Neural cell (in vitro differentiated cells): Measurements from ENCODE around the gene PRKCA. TPM values are rescaled to one million over a fixed set of nuclear protein-coding genes. Genes with fewer than 3 reads are reported as not detected.

Experiments used
- H2AFZ ChIP-seq: fragments of 200-600, 300-800 bp; sonication (generic), shearing (Covaris generic); 2 replicates; pipeline ENCODE4 v1.6.0; 2014; ENCODE audit warnings: low read depth, mild to moderate bottlenecking, antibody characterized with exemption, low read length, moderate library complexity
- H3F3A ChIP-seq: fragments of 200-600 bp; shearing (Covaris generic); 2 replicates; pipeline ENCODE4 v1.6.1; 2016; ENCODE audit warnings: mild to moderate bottlenecking, moderate library complexity, mixed read lengths, antibody characterized with exemption, low read length; ENCODE audit not compliant: insufficient read depth, poor library complexity, severe bottlenecking
- H3K27ac ChIP-seq: fragments of 200-600, 300-800 bp; sonication (generic), shearing (Covaris generic); 2 replicates; pipeline ENCODE4 v1.5.1; 2014; ENCODE audit warnings: mild to moderate bottlenecking, low read length, moderate library complexity
- H3K27me3 ChIP-seq: fragments of 300-800, 200-600 bp; sonication (generic), shearing (Covaris generic); 2 replicates; pipeline ENCODE4 v1.6.0; 2014; ENCODE audit warnings: mild to moderate bottlenecking, low read depth, low read length, moderate library complexity; ENCODE audit not compliant: insufficient read depth
- H3K36me3 ChIP-seq: fragments of 300-800, 200-600 bp; sonication (generic), shearing (Covaris generic); 2 replicates; pipeline ENCODE4 v1.5.1; 2014; ENCODE audit warnings: mild to moderate bottlenecking, antibody characterized with exemption, low read length, moderate library complexity; ENCODE audit not compliant: insufficient read depth
- H3K4me2 ChIP-seq: fragments of 300-800, 200-600 bp; sonication (generic), shearing (Covaris generic); 2 replicates; pipeline ENCODE4 v1.6.0; 2014; ENCODE audit warnings: mild to moderate bottlenecking, low read length
- H3K4me3 ChIP-seq: fragments of 300-800, 200-600 bp; sonication (generic), shearing (Covaris generic); 2 replicates; pipeline ENCODE4 v1.5.1; 2014; ENCODE audit warnings: mild to moderate bottlenecking, low read length, moderate library complexity
- H3K79me2 ChIP-seq: fragments of 200-600 bp; shearing (Covaris generic); replicated peaks from 2 replicates; pipeline ENCODE4 v1.6.0; 2014; ENCODE audit warnings: mild to moderate bottlenecking, low read length, moderate library complexity; ENCODE audit not compliant: insufficient read depth
- H3K9ac ChIP-seq: fragments of 300-800, 200-600 bp; sonication (generic), shearing (Covaris generic); 2 replicates; pipeline ENCODE4 v1.6.1; 2016; ENCODE audit warnings: mild to moderate bottlenecking, low read length, mixed read lengths
- H3K9me2 ChIP-seq: fragments of 200-600 bp; shearing (Covaris generic); 2 replicates; pipeline ENCODE4 v1.6.1; 2016; ENCODE audit warnings: mild to moderate bottlenecking, low read length, mixed read lengths; ENCODE audit not compliant: insufficient read depth
- H3K9me3 ChIP-seq: fragments of 200-600, 300-800 bp; sonication (generic), shearing (Covaris generic); 2 replicates; pipeline ENCODE4 v1.6.1; 2016; ENCODE audit warnings: mild to moderate bottlenecking, mixed run types, low read length, moderate library complexity, mixed read lengths
- H4K20me1 ChIP-seq: fragments of 200-600 bp; shearing (Covaris generic); 2 replicates; pipeline ENCODE4 v1.6.1; 2016; ENCODE audit warnings: mild to moderate bottlenecking, mixed run types; ENCODE audit not compliant: insufficient read depth
- CTCF ChIP-seq: fragments of 450-650 bp; IDR thresholded peaks from 2 replicates; pipeline ENCODE4 v1.5.1; 2014; ENCODE audit warnings: antibody characterized with exemption, mild to moderate bottlenecking, moderate library complexity; ENCODE audit not compliant: poor library complexity, severe bottlenecking
- EP300 ChIP-seq: fragments of 450-650 bp; conservative IDR thresholded peaks from 2 replicates; pipeline ENCODE4 v1.6.1; 2014; ENCODE audit warnings: antibody characterized with exemption, mild to moderate bottlenecking, moderate library complexity; ENCODE audit not compliant: poor library complexity, severe bottlenecking
- EZH2 ChIP-seq: fragments of 200-600, 300-800 bp; shearing (Covaris generic), sonication (generic); IDR thresholded peaks from 2 replicates; pipeline ENCODE4 v1.6.1; 2014; ENCODE audit warnings: antibody characterized with exemption, low read length, borderline replicate concordance, mild to moderate bottlenecking; ENCODE audit not compliant: insufficient read depth, poor library complexity, severe bottlenecking
- MXI1 ChIP-seq: fragments of 450-650 bp; conservative IDR thresholded peaks from 2 replicates; pipeline ENCODE4 v1.6.1; 2014; ENCODE audit warnings: antibody characterized with exemption, mild to moderate bottlenecking; ENCODE audit not compliant: poor library complexity, severe bottlenecking
- POLR2AphosphoS5 ChIP-seq: IDR thresholded peaks from 2 replicates; pipeline ENCODE4 v1.6.1; 2012
- RAD21 ChIP-seq: fragments of 450-650 bp; conservative IDR thresholded peaks from 2 replicates; pipeline ENCODE4 v1.6.1; 2014; ENCODE audit warnings: antibody characterized with exemption, mild to moderate bottlenecking, moderate library complexity
- SMC3 ChIP-seq: fragments of 450-650 bp; conservative IDR thresholded peaks from 2 replicates; pipeline ENCODE4 v1.6.1; 2014; ENCODE audit warnings: antibody characterized with exemption, mild to moderate bottlenecking, moderate library complexity; ENCODE audit not compliant: poor library complexity
- TAF1 ChIP-seq: IDR thresholded peaks from 2 replicates; pipeline ENCODE4 v1.6.1; 2012; ENCODE audit warnings: low read depth
- polyA plus RNA-seq: library from polyadenylated mRNA; depleted of rRNA; stranded (reverse); fragments of >200 nt; gene quantifications from 2 replicates; pipeline ENCODE4 v1.2.3, GENCODE V29; 2014
- TF ChIP-seq, protein P1 (sequence below): IDR thresholded peaks from 2 replicates; pipeline ENCODE4 v1.6.1; 2012; ENCODE audit warnings: borderline replicate concordance

The PRKCA gene
- polyA plus RNA-seq, 1 donor from 2014 or later, result 5.9 TPM

- H3K36me3 ChIP-seq, result no peaks in the 10 kb centered on the region
- no peak overlapping the region for H3K4me3 ChIP-seq
- no peak overlapping the region for H3K27ac ChIP-seq
- no peaks in the 10 kb centered on the region for H3K9me2 ChIP-seq
- H3K9me3 ChIP-seq, result no peaks in the 10 kb centered on the region
- H4K20me1 ChIP-seq, result no peaks in the 10 kb centered on the region
- H3F3A ChIP-seq, result no peaks in the 10 kb centered on the region
- H3K27me3 ChIP-seq, result no peaks in the 10 kb centered on the region
- no peak overlapping the region for H3K4me2 ChIP-seq
- no peak overlapping the region for H3K9ac ChIP-seq
- TF ChIP-seq MXI1 (no peak), RAD21 (no peak), CTCF (no peak), POLR2AphosphoS5 (no peak), EP300 (no peak), SMC3 (no peak), EZH2 (no peak), TAF1 (no peak)
- TF ChIP-seq, protein P1, sequence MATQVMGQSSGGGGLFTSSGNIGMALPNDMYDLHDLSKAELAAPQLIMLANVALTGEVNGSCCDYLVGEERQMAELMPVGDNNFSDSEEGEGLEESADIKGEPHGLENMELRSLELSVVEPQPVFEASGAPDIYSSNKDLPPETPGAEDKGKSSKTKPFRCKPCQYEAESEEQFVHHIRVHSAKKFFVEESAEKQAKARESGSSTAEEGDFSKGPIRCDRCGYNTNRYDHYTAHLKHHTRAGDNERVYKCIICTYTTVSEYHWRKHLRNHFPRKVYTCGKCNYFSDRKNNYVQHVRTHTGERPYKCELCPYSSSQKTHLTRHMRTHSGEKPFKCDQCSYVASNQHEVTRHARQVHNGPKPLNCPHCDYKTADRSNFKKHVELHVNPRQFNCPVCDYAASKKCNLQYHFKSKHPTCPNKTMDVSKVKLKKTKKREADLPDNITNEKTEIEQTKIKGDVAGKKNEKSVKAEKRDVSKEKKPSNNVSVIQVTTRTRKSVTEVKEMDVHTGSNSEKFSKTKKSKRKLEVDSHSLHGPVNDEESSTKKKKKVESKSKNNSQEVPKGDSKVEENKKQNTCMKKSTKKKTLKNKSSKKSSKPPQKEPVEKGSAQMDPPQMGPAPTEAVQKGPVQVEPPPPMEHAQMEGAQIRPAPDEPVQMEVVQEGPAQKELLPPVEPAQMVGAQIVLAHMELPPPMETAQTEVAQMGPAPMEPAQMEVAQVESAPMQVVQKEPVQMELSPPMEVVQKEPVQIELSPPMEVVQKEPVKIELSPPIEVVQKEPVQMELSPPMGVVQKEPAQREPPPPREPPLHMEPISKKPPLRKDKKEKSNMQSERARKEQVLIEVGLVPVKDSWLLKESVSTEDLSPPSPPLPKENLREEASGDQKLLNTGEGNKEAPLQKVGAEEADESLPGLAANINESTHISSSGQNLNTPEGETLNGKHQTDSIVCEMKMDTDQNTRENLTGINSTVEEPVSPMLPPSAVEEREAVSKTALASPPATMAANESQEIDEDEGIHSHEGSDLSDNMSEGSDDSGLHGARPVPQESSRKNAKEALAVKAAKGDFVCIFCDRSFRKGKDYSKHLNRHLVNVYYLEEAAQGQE, result no peak
- no peaks in the 10 kb centered on the region for H3K79me2 ChIP-seq
- H2AFZ ChIP-seq, result no peak overlapping the region
Observed at GRCh38 chr17:66537502-66537901, 235.1 kb downstream of the PRKCA start.

DNA sequence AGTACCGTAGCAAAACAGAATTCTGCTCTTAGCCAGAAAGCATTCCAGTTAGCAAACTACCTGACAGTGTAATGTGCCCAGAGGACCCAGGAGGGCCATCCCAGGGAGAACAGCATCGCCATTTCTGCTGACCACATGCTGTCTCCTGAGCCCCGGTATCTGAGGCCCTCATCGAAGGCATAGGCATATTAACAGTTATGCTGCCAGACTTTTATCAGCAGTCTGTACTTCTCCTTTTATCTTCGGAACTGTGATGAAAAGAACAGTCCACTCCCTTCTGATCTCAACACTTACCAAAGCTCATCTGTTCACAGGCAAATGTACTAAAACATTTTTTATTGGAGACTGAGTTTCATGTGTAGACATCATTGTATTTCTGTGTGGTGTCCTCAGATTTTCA is 236.4 kb downstream of the PRKCA start:
- H3K27me3 ChIP-seq, result no peaks in the 10 kb centered on the region
- no peaks in the 10 kb centered on the region for H3K9me3 ChIP-seq
- H3K79me2 ChIP-seq, result no peaks in the 10 kb centered on the region
- no peak overlapping the region for H3K27ac ChIP-seq
- no peak overlapping the region for H3K4me2 ChIP-seq
- H2AFZ ChIP-seq, result no peak overlapping the region
- no peaks in the 10 kb centered on the region for H3K36me3 ChIP-seq
- H3K4me3 ChIP-seq, result no peak overlapping the region
- no peak overlapping the region for H3K9ac ChIP-seq
- H3F3A ChIP-seq, result no peaks in the 10 kb centered on the region
- no peaks in the 10 kb centered on the region for H3K9me2 ChIP-seq
- H4K20me1 ChIP-seq, result no peaks in the 10 kb centered on the region
- TF ChIP-seq EP300 (no peak), POLR2AphosphoS5 (no peak), TAF1 (no peak), SMC3 (no peak), EZH2 (no peak), MXI1 (no peak), CTCF (no peak), RAD21 (no peak)
- TF ChIP-seq, protein P1, result no peak
